ENCODE measurements around the gene RNF180.
"Not testable (repeated sequence)": the region's sequence is repeated elsewhere in the genome, so short reads cannot be mapped to it uniquely, and the experiment has no call there.

The RNF180 gene

GRCh38 chr5:64285188-64286130, 119.8 kb downstream of the RNF180 start:
- no peak for DNase-seq

GRCh38 chr5:64286381-64286780, 120.7 kb downstream of the RNF180 start:
- no peak for DNase-seq

- DNase-seq = not testable (repeated sequence)
These were observed 122.9 kb downstream of the RNF180 start for GRCh38 chr5:64288496-64288895.

- no peak for DNase-seq
These were observed 127.1 kb downstream of the RNF180 start for GRCh38 chr5:64292611-64293215.

- no peak for DNase-seq
These were observed 129.5 kb downstream of the RNF180 start for GRCh38 chr5:64295101-64295500.

GRCh38 chr5:64298586-64298985, 132.9 kb downstream of the RNF180 start:
- DNase-seq = no peak

- no peak for DNase-seq
These were observed 134.2 kb downstream of the RNF180 start for GRCh38 chr5:64299805-64300204.

GRCh38 chr5:64301566-64301965, 135.9 kb downstream of the RNF180 start:
- no peak for DNase-seq

GRCh38 chr5:64308135-64308534, 142.5 kb downstream of the RNF180 start:
- DNase-seq = no peak

- DNase-seq = no peak
These were observed 146.8 kb downstream of the RNF180 start for GRCh38 chr5:64312491-64312890.

GRCh38 chr5:64315778-64316177, 150.1 kb downstream of the RNF180 start:
- DNase-seq = no peak

GRCh38 chr5:64318175-64318574, 152.5 kb downstream of the RNF180 start:
- no peak for DNase-seq

- DNase-seq = no peak
These were observed 157.9 kb downstream of the RNF180 start for GRCh38 chr5:64323591-64323990.

GRCh38 chr5:64330728-64331231, 165.1 kb downstream of the RNF180 start:
- no peak for DNase-seq

GRCh38 chr5:64331597-64332277, 166.1 kb downstream of the RNF180 start:
- DNase-seq = peak; percentile 51

GRCh38 chr5:64333886-64334285, 168.2 kb downstream of the RNF180 start:
- no peak for DNase-seq

GRCh38 chr5:64339769-64340168, 174.1 kb downstream of the RNF180 start:
- no peak for DNase-seq

- no peak for DNase-seq
These were observed 174.7 kb downstream of the RNF180 start for GRCh38 chr5:64340293-64340692.

- no peak for DNase-seq
These were observed 175.7 kb downstream of the RNF180 start for GRCh38 chr5:64341340-64341739.

- no peak for DNase-seq
These were observed 178.9 kb downstream of the RNF180 start for GRCh38 chr5:64344501-64344900.

GRCh38 chr5:64347309-64347708, 181.7 kb downstream of the RNF180 start:
- DNase-seq = no peak

- no peak for DNase-seq
These were observed 198.8 kb downstream of the RNF180 start for GRCh38 chr5:64364426-64364825.

GRCh38 chr5:64384765-64385164, 219.1 kb downstream of the RNF180 start:
- peak; percentile 51 for DNase-seq

GRCh38 chr5:64397552-64397951, 231.9 kb downstream of the RNF180 start:
- no peak for DNase-seq

Data from COR-L47 (cell line).